ENCODE results near the gene NPL. TPM values are rescaled to one million over a fixed set of nuclear protein-coding genes. Genes with fewer than 3 reads are reported as not detected.

NPL gene
- polyA plus RNA-seq, 1 of the 3 experiments (the other 2 are of a cell fraction), result 1.5 TPM

DNA sequence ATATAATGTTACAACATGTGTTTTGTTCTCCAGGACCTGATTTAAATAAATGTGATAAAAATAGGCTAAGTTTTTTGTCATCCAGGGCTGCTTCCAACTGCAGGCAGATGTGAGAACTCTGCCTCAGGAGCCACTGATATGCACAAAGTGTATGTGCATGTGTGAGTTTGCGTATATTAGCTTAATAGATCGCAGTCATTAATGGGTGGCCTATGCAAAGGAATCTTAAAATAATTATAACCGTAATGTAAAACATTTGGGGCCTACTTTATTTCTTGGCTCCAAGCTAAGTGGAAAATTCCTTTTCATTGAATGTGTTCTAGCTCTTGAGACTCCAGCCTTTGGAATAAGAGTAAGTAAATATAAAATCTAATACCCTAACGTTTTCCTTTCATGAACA is 66.3 kb downstream of the NPL start:
- POLR2A ChIA-PET, result no interaction called here
- Histone ChIP-seq H3K27ac (ENCODE audit: low read depth in 2 of 2, low read length in 1 of 2) (no peak overlapping the region), H3K4me1 (ENCODE audit: control insufficient read depth in 1 of 2, insufficient read depth in 2 of 2, low read depth in 1 of 2, low read length in 1 of 2) (peaks cover 0 to 4% of the 10 kb centered on the region in 2 experiments; a peak in 2 of 4 replicates), H4K20me1 (ENCODE audit: insufficient read depth) (peaks cover 58% of the 10 kb centered on the region), H3K4me3 (ENCODE audit: low read depth in 2 of 2, low read length in 1 of 2) (no peak overlapping the region), H3K4me2 (no peak overlapping the region), H3K36me3 (replicated peaks in 1 of 2; ENCODE audit: control insufficient read depth in 1 of 2, insufficient read depth in 2 of 2, low read length in 1 of 2) (peaks cover 98 to 100% of the 10 kb centered on the region in 2 experiments), H3K79me2 (ENCODE audit: insufficient read depth) (peaks cover 93% of the 10 kb centered on the region), H3K9me2 (no peaks in the 10 kb centered on the region), H3K9me3 (no peaks in the 10 kb centered on the region), H3K27me3 (ENCODE audit: insufficient read depth) (no peaks in the 10 kb centered on the region), H3F3A (replicated peaks; ENCODE audit: insufficient read depth) (peaks cover 29% of the 10 kb centered on the region), H3K9ac (no peak overlapping the region), H2AFZ (ENCODE audit: low read depth) (no peak overlapping the region)
- CTCF ChIA-PET, result no interaction called here
- TF ChIP-seq MXI1 (IDR thresholded peaks at IDR 0.05; ENCODE audit: low read depth, low read length) (no peak), EP300 (IDR thresholded peaks at IDR 0.05; ENCODE audit: borderline replicate concordance in 1 of 2, low read depth in 1 of 2, low read length in 1 of 2) (no peak), NFIC (IDR thresholded peaks at IDR 0.05; ENCODE audit: borderline replicate concordance) (no peak)
- TF ChIP-seq, protein P1, sequence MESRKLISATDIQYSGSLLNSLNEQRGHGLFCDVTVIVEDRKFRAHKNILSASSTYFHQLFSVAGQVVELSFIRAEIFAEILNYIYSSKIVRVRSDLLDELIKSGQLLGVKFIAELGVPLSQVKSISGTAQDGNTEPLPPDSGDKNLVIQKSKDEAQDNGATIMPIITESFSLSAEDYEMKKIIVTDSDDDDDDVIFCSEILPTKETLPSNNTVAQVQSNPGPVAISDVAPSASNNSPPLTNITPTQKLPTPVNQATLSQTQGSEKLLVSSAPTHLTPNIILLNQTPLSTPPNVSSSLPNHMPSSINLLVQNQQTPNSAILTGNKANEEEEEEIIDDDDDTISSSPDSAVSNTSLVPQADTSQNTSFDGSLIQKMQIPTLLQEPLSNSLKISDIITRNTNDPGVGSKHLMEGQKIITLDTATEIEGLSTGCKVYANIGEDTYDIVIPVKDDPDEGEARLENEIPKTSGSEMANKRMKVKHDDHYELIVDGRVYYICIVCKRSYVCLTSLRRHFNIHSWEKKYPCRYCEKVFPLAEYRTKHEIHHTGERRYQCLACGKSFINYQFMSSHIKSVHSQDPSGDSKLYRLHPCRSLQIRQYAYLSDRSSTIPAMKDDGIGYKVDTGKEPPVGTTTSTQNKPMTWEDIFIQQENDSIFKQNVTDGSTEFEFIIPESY (IDR thresholded peaks at IDR 0.05; ENCODE audit: borderline replicate concordance, low read depth), result no peak
- no peak for DNase-seq
- WGBS (ENCODE audit: low lambda C conversion rate), result 80% methylated on average over 4 of the region's 4 CpGs

- CTCF ChIA-PET, result interaction anchor here (0.6 to 1.2 kb wide), 2 partner anchors 24 to 31 kb away, joined by 3 to 4 read pairs; no protein-coding TSS in a partner anchor
- Histone ChIP-seq H3K9ac (no peak overlapping the region), H3K9me3 (no peaks in the 10 kb centered on the region), H3K9me2 (no peaks in the 10 kb centered on the region), H3K4me3 (ENCODE audit: low read depth in 2 of 2, low read length in 1 of 2) (no peak overlapping the region), H2AFZ (ENCODE audit: low read depth) (no peak overlapping the region), H4K20me1 (ENCODE audit: insufficient read depth) (peaks cover 53% of the 10 kb centered on the region), H3K4me1 (ENCODE audit: control insufficient read depth in 1 of 2, insufficient read depth in 2 of 2, low read depth in 1 of 2, low read length in 1 of 2) (peaks cover 4 to 7% of the 10 kb centered on the region in 2 experiments; a peak in 3 of 4 replicates), H3K27me3 (ENCODE audit: insufficient read depth) (no peaks in the 10 kb centered on the region), H3K4me2 (no peak overlapping the region), H3K79me2 (ENCODE audit: insufficient read depth) (peaks cover 89% of the 10 kb centered on the region), H3K27ac (ENCODE audit: low read depth in 2 of 2, low read length in 1 of 2) (no peak overlapping the region), H3F3A (replicated peaks; ENCODE audit: insufficient read depth) (peaks cover 35% of the 10 kb centered on the region), H3K36me3 (replicated peaks in 1 of 2; ENCODE audit: control insufficient read depth in 1 of 2, insufficient read depth in 2 of 2, low read length in 1 of 2) (peaks cover 98 to 100% of the 10 kb centered on the region in 2 experiments)
- no peak for TF ChIP-seq RCOR1 (IDR thresholded peaks at IDR 0.05; ENCODE audit: low read length)
- TF ChIP-seq PBX3 (IDR thresholded peaks at IDR 0.05), result no peak
- no peak for TF ChIP-seq CHD2 (IDR thresholded peaks at IDR 0.05; ENCODE audit: low read length, partially characterized antibody)
- TF ChIP-seq NRF1 (IDR thresholded peaks at IDR 0.05; ENCODE audit: low read depth, low read length), result no peak
- no peak for TF ChIP-seq TCF12 (IDR thresholded peaks at IDR 0.05)
- TF ChIP-seq, protein P2, sequence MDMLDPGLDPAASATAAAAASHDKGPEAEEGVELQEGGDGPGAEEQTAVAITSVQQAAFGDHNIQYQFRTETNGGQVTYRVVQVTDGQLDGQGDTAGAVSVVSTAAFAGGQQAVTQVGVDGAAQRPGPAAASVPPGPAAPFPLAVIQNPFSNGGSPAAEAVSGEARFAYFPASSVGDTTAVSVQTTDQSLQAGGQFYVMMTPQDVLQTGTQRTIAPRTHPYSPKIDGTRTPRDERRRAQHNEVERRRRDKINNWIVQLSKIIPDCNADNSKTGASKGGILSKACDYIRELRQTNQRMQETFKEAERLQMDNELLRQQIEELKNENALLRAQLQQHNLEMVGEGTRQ (IDR thresholded peaks at IDR 0.05; ENCODE audit: borderline replicate concordance, low read depth, low read length), result no peak
- TF ChIP-seq, protein P1 (IDR thresholded peaks at IDR 0.05; ENCODE audit: borderline replicate concordance, low read depth), result no peak
- no peak for TF ChIP-seq FOXM1 (IDR thresholded peaks at IDR 0.05; ENCODE audit: low read depth)
- no peak for TF ChIP-seq RFX5 (IDR thresholded peaks at IDR 0.05; ENCODE audit: low read length)
- TF ChIP-seq TAF1 (IDR thresholded peaks at IDR 0.05; ENCODE audit: borderline replicate concordance, low read depth, low read length), result no peak
- TF ChIP-seq RXRA (IDR thresholded peaks at IDR 0.05; ENCODE audit: borderline replicate concordance, low read depth), result no peak
- no peak for TF ChIP-seq POLR2AphosphoS5 (IDR thresholded peaks at IDR 0.05; ENCODE audit: low read depth, low read length)
- TF ChIP-seq RAD21 (IDR thresholded peaks at IDR 0.05; ENCODE audit: low read length), result no peak
- TF ChIP-seq, protein P3, sequence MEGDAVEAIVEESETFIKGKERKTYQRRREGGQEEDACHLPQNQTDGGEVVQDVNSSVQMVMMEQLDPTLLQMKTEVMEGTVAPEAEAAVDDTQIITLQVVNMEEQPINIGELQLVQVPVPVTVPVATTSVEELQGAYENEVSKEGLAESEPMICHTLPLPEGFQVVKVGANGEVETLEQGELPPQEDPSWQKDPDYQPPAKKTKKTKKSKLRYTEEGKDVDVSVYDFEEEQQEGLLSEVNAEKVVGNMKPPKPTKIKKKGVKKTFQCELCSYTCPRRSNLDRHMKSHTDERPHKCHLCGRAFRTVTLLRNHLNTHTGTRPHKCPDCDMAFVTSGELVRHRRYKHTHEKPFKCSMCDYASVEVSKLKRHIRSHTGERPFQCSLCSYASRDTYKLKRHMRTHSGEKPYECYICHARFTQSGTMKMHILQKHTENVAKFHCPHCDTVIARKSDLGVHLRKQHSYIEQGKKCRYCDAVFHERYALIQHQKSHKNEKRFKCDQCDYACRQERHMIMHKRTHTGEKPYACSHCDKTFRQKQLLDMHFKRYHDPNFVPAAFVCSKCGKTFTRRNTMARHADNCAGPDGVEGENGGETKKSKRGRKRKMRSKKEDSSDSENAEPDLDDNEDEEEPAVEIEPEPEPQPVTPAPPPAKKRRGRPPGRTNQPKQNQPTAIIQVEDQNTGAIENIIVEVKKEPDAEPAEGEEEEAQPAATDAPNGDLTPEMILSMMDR (IDR thresholded peaks at IDR 0.05), result no peak
- no peak for TF ChIP-seq JUND (IDR thresholded peaks at IDR 0.05)
- WGBS (ENCODE audit: low lambda C conversion rate), result 86% methylated on average over 3 of the region's 3 CpGs
- POLR2A ChIA-PET, result no interaction called here
- DNase-seq, result no peak
Observed at GRCh38 chr1:182857212-182857611, 67.6 kb downstream of the NPL start.
